ENCODE measurements around the gene ATAD3B.
"Not testable (repeated sequence)": the region's sequence is repeated elsewhere in the genome, so short reads cannot be mapped to it uniquely, and the experiment has no call there.

ATAD3B gene

GRCh38 chr1:1471389-1472052 lies at the start of gene ATAD3B:
TSS of gene ATAD3B (plus strand) at chr1:1471765. CDS start at chr1:1471885, 120 bp downstream.
- peak; percentile 97 for DNase-seq (ENCODE audit: low spot score)

- DNase-seq (ENCODE audit: low spot score) = no peak
Measured at GRCh38 chr1:1421907-1422464, 49.6 kb upstream of the ATAD3B start.

GRCh38 chr1:1422465-1423244 lies 48.9 kb upstream of the ATAD3B start:
- DNase-seq (ENCODE audit: low spot score) = no peak

GRCh38 chr1:1423245-1423597 lies 48.3 kb upstream of the ATAD3B start:
- DNase-seq (ENCODE audit: low spot score) = no peak

- DNase-seq (ENCODE audit: low spot score) = no peak
Measured at GRCh38 chr1:1424707-1425106, 46.9 kb upstream of the ATAD3B start.

GRCh38 chr1:1425426-1425752 lies 46.2 kb upstream of the ATAD3B start:
- no peak for DNase-seq (ENCODE audit: low spot score)

GRCh38 chr1:1425753-1426495 lies 45.6 kb upstream of the ATAD3B start:
- no peak for DNase-seq (ENCODE audit: low spot score)

- DNase-seq (ENCODE audit: low spot score) = no peak
Measured at GRCh38 chr1:1426496-1427105, 45.0 kb upstream of the ATAD3B start.

GRCh38 chr1:1427106-1427819 lies 44.3 kb upstream of the ATAD3B start:
- peak; percentile 72 for DNase-seq (ENCODE audit: low spot score)

GRCh38 chr1:1427820-1428148 lies 43.8 kb upstream of the ATAD3B start:
- no peak for DNase-seq (ENCODE audit: low spot score)

GRCh38 chr1:1428174-1428573 lies 43.4 kb upstream of the ATAD3B start:
- DNase-seq (ENCODE audit: low spot score) = no peak

- DNase-seq (ENCODE audit: low spot score) = not testable (repeated sequence)
Measured at GRCh38 chr1:1428967-1429366, 42.6 kb upstream of the ATAD3B start.

- DNase-seq (ENCODE audit: low spot score) = peak; percentile 71
Measured at GRCh38 chr1:1429671-1430073, 41.9 kb upstream of the ATAD3B start.

- DNase-seq (ENCODE audit: low spot score) = peak; percentile 87
Measured at GRCh38 chr1:1430114-1430982, 41.2 kb upstream of the ATAD3B start.

- peak; percentile 13 for DNase-seq (ENCODE audit: low spot score)
Measured at GRCh38 chr1:1430992-1431844, 40.3 kb upstream of the ATAD3B start.

GRCh38 chr1:1431845-1432273 lies 39.7 kb upstream of the ATAD3B start:
- DNase-seq (ENCODE audit: low spot score) = peak; percentile 43

- DNase-seq (ENCODE audit: low spot score) = peak; percentile 18
Measured at GRCh38 chr1:1432274-1432950, 39.2 kb upstream of the ATAD3B start.

- peak; percentile 27 for DNase-seq (ENCODE audit: low spot score)
Measured at GRCh38 chr1:1432951-1433803, 38.4 kb upstream of the ATAD3B start.
